Skin of body (tissue), 2 donors: ENCODE measurements around the gene CDC25C. TPM values are rescaled to one million over a fixed set of nuclear protein-coding genes. Genes with fewer than 3 reads are reported as not detected.
"Not testable (repeated sequence)": the region's sequence is repeated elsewhere in the genome, so short reads cannot be mapped to it uniquely, and the experiment has no call there.

Source experiments
- DNase-seq: peaks from one replicate; lab custom pipeline; 2025; lab: John Stamatoyannopoulos, UW
- total RNA-seq: library from RNA; depleted of rRNA; stranded (reverse); fragments of >200 nt; gene quantifications from one replicate; pipeline ENCODE4 v1.2.3, GENCODE V29; 2014

The CDC25C gene
- total RNA-seq, 1 donor from 2014 or later, result 3.5 TPM

GRCh38 chr5:138276402-138277054, 55.1 kb downstream of the CDC25C start:
- DNase-seq, result no peak

GRCh38 chr5:138275895-138276294, 55.7 kb downstream of the CDC25C start:
- no peak for DNase-seq

GRCh38 chr5:138275379-138275782, 56.2 kb downstream of the CDC25C start:
- DNase-seq, result no peak

GRCh38 chr5:138274189-138274853, 57.3 kb downstream of the CDC25C start, which contains the start of gene GFRA3:
Gene GFRA3, minus strand, starts transcription at chr5:138274621. Its CDS starts 197 bp downstream, at chr5:138274424.
- DNase-seq, result no peak

- no peak for DNase-seq
These were observed 57.8 kb downstream of the CDC25C start for GRCh38 chr5:138273834-138274188.

- no peak for DNase-seq
These were observed 58.9 kb downstream of the CDC25C start for GRCh38 chr5:138272681-138273080.

GRCh38 chr5:138271281-138271680, 60.3 kb downstream of the CDC25C start:
- no peak for DNase-seq

GRCh38 chr5:138264183-138264582, 67.4 kb downstream of the CDC25C start:
- no peak for DNase-seq

- no peak for DNase-seq
These were observed 68.0 kb downstream of the CDC25C start for GRCh38 chr5:138263581-138263980.

GRCh38 chr5:138258704-138259292, 72.8 kb downstream of the CDC25C start:
- no peak for DNase-seq

GRCh38 chr5:138257583-138257982, 74.0 kb downstream of the CDC25C start:
- DNase-seq, result no peak

- DNase-seq, result no peak
These were observed 78.7 kb downstream of the CDC25C start for GRCh38 chr5:138252944-138253343.

GRCh38 chr5:138247800-138248199, 83.8 kb downstream of the CDC25C start:
- not testable (repeated sequence) for DNase-seq

- DNase-seq, result no peak
These were observed 84.8 kb downstream of the CDC25C start for GRCh38 chr5:138246822-138247221.

- no peak for DNase-seq
These were observed 85.3 kb downstream of the CDC25C start for GRCh38 chr5:138246334-138246733.

- DNase-seq, result no peak
These were observed 85.9 kb downstream of the CDC25C start for GRCh38 chr5:138245717-138246116.

GRCh38 chr5:138243794-138244193, 87.8 kb downstream of the CDC25C start:
- DNase-seq, result peak; percentile 21

GRCh38 chr5:138241688-138242571, 89.7 kb downstream of the CDC25C start:
- DNase-seq, result no peak

GRCh38 chr5:138240650-138241385, 90.8 kb downstream of the CDC25C start:
- no peak for DNase-seq

- DNase-seq, result no peak
These were observed 93.6 kb downstream of the CDC25C start for GRCh38 chr5:138238034-138238433.
